ENCODE data around the gene ETV3.

GRCh38 chr1:157108448-157108847 lies 29.7 kb downstream of the ETV3 start:
- TF ChIP-seq CTCF (IDR thresholded peaks at IDR 0.05) (no peak), POLR2A (IDR thresholded peaks at IDR 0.05) (no peak)
